Suprapubic skin (tissue), 4 donors: ENCODE measurements around the gene RBMS3.

Experiments
- CTCF ChIP-seq, 2 donors: fragments of 200-600 bp in 1 of 2; fragments of 450-650 bp in 1 of 2; sonication (generic) in 1 of 2; IDR thresholded peaks; one replicate each; pipeline ENCODE4 v1.5.1; 2016 to 2019; ENCODE audit warnings: antibody characterized with exemption in 2 of 2, mild to moderate bottlenecking in 1 of 2, moderate library complexity in 1 of 2
- POLR2A ChIP-seq, 2 donors: fragments of 450-650 bp; IDR thresholded peaks; one replicate each; pipeline ENCODE4 v1.6.1; 2017; ENCODE audit warnings: antibody characterized with exemption in 2 of 2, mild to moderate bottlenecking in 2 of 2, moderate library complexity in 2 of 2
- POLR2AphosphoS5 ChIP-seq, 3 donors: sonication (generic); formaldehyde crosslinking; IDR thresholded peaks; one replicate each; pipeline ENCODE4 v1.6.1; 2017; ENCODE audit warnings: antibody characterized with exemption in 3 of 3

- TF ChIP-seq CTCF (IDR thresholded peaks at IDR 0.05) (no peak), POLR2AphosphoS5 (IDR thresholded peaks at IDR 0.05) (no peak), POLR2A (IDR thresholded peaks at IDR 0.05) (no peak)
Measured at GRCh38 chr3:29502771-29503170, 221.9 kb downstream of the RBMS3 start.
